ENCODE data around the gene SCN9A.

- TF ChIP-seq CTCF (IDR thresholded peaks at IDR 0.05) (no peak), EZH2 (IDR thresholded peaks at IDR 0.05; ENCODE audit: borderline replicate concordance, insufficient read depth, low read depth, low read length, poor library complexity, severe bottlenecking) (no peak)
Measured at GRCh38 chr2:166329465-166329864, 46.3 kb downstream of the SCN9A start.
